NCI-H345 (cell line): ENCODE measurements around the gene SOX6.

Source experiments
- DNase-seq: peaks from one replicate; lab custom pipeline; 2025; lab: John Stamatoyannopoulos, UW

The SOX6 gene

DNA sequence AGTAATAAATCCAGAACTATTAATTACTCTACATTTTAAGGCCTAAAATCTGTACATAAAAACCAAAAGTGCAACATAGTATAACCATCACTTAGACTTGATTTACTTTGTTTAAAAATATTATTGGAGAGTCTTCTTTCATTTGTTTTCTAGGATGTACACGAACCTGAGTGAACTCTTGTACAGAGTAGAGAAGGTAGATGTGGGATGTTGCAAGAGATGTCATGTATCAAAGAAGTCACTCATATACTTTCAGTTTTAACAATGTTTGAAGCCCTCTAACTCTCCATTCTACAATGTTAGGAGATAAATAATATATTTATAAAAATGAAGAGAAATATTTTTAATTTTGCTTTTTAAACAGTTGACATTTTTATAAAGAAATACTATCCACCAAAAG lies 38.6 kb downstream of the SOX6 start:
- no peak for DNase-seq

DNA sequence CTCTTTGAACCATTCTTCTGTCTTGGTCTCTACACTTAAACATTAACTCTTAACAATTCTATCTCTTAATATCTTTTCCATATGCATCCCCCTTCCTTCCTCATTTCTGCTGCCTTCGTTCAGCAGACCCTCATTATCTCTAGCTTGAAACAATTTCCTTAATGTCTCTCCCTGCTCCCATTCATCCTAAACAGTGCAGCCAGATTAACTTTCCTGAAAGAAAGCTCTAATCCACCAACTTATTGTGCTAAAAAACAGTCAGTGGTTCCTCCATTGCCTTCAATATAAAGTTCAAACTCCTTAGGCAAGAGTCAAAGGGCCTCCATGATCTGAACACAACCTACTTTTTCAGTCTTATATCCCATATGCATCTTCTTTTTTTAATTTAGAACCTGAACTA lies 42.5 kb downstream of the SOX6 start:
- DNase-seq = no peak

DNA sequence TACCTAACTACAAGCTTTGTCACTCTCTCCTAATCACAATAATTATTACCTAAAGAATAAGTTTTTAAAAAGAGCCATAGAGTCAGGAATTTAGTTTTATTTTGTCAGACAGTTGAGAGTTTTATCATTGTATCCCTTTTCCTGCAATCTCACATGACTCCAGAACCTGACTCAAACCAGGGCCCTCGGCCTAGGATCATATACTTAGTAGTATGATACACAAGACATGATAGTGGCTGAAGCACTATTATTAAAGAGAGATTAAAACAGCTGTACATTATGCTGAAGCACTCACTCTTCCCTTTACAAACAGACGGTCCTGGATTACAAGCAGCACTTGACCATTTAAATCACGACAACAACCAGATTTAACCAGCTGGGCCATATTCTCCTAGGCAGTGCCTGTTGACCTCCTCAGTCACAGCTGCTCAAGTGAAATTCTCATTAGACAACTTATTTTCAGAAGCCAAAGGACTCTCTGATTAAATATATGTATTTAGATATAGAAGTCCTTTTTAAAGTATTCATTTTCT lies 44.0 kb downstream of the SOX6 start:
- DNase-seq = peak; percentile 32

DNA sequence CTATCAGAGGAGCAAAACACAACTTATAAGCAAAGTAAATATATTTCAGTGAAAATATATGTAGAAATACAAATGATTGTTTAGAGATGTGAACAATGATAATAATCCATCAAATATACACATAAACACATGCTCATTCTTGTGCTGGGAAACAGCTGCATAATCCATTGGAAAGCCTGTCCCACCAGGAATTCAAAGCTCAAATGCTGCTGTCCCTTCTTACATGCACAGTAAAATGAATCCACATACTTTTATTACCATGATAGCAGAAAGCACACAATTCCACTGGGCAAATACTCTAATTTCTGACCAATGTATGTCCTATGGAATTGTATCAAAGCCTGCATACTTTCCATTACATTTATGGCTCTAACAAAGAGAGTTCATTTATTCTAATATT lies 44.5 kb downstream of the SOX6 start:
- no peak for DNase-seq

DNA sequence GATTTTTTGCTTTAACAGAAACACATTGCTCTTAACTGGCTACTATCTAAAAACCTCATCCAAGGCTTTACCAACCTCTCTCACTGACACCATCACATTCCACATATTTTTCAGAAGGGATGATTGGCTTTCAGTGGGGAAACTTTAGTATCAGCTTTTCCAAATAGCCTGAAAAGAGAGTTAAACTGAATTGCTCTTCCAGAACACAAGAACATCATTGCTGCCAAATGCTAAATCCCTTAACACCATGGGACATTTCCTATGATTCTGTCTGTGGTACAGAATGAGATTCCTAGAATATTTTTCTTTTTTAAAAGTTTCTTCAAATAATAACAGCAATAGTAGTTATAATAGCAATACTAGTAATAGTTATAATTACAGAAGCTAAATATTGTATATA lies 45.4 kb downstream of the SOX6 start:
- DNase-seq = no peak

DNA sequence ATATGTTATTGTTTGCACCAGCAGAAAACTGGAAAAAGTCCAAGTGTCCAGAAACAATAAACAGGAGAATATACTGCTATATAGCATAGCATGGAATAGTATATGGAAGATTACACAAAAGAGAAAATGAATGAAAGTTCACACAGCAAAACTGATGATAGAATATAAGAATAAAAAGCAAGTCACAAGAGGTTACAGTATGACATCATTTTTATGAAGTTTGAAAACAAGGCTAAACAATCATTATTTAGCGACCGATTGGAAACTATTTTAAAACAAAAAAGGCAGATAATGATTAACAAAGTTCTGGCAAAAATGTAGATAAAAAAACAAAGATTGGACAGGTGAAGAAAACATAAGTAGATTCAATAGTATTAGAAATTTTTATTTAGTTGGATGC lies 47.1 kb downstream of the SOX6 start:
- DNase-seq = no peak

DNA sequence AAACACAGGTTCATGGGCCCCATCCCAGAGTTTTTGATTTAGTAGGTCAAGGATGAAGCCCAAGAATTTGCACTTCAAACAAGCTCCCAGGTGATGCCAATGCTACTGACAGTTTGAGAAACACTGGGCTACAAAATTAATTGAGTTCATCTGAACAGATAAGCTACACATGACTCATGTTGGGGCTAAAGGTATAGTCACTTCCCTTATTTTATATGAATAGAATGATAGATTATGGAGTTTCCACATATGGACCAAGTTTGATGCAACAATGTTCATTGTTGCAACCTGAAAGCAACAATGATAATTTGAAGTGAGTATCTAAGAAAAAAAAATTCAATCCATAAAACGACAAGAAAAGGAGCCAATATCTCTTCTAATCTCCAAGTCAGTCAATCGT lies 54.9 kb downstream of the SOX6 start:
- DNase-seq = no peak

DNA sequence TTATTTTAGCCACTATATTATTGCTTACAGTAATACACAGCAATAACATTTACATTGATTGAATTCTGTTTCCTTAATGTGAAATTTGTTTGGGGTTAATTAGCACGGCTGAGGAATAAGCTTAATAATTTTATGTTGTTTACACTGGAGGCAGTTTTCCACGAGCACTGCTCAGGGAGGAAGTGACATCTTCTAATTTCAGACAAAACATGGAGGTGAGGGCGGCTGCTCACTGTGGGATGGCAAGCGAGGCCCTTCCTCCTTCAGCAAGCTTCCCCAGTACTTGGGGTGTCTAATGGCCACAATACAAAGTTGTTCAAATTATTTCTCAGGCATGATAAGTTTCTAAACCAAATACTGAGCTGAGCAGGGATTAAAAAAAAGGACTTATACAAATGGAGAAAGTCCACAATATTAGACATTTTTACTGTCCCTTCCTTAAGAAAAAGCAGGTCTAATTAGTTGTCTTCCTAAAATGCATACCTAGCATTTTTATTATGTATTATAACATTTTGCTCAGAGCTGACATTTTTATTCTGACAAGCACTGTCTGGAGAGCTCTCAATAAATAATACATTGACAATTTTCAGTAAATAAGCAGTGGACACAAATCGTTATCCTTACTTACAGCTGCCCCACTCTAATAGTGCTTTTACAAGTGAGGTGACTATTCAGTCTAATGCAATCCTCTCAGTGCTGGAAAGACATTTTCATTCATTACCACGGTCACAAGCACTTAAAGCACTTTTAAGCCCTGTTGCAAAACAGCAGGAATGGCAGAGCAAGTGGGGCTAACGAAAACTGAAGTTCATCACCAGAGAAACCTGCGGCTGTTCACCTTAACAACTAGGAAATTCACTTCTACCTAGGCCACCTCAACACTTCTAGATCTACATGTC lies 56.2 kb downstream of the SOX6 start:
- peak; percentile 66 for DNase-seq

DNA sequence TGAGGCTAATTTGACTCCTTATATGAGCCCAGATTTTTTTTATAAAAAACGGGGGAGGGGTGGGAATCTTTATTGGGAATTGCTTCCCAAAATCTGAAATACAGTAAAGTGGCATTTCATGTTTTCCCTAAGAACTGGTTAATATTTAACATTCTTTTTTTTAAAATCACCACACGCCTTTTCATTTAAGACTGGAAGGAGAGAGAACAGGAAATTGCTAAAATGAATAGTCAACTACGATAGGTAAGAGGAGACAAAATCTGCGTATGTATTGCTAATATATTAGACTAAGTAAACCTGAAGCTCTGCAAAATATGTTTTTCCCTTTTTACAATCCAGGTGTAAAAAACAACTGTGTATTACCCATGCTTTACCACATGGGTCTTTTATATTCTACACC lies 57.0 kb downstream of the SOX6 start:
- no peak for DNase-seq

DNA sequence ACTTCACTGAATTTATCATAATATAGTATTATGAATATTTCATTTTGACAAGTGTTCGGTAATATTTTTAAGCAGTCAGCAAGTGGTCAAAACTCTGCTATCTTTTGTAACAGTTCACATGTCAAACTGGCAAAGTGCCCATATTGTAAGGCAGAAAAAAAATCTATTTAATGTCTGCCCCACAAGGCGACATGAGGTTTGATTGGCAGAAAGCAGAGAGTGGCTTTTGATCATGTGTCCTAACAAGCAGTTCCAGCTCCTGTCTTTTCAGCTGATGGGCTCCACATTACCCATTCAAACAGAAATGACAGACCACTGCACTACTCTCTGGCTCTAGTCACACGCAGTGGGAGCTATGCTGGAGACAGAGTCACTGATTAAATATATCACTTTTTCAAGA lies 59.0 kb downstream of the SOX6 start:
- peak; percentile 16 for DNase-seq

DNA sequence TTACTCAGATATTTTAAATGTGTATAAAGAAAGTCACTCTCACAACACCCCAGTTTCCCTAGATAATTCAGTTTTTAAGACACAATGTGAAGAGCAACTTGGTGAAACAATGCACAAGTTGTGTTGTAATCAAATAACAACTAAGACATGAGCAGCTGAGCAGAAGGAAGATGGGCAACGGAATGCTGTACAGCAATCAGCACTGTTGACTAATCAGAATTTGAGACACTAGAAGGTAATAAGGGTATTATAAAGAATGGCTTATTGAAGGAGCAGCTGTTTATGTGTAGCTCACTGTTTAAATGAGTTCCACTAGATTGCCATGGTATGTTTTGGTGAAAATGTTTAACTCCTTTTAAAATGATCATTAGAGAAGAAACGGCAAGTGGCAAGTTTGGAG lies 60.1 kb downstream of the SOX6 start:
- DNase-seq = no peak

DNA sequence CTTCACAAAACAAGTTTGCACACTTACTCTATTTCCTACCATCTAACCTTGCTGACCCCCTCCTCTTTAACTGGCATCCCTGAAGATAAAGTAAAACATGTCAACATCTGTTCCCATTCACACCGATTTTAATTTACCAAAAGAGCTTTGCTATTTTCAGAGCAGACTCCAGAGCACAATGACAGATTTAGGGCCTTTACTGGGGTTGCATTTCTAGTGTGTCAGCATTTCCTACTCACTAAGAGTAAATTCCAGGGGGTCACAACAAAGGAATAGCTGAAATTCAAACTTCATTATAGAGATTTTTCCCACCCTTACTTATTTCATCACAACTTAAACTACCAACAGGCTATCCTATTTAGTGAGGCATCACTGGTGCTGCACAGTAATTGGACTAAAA lies 60.8 kb downstream of the SOX6 start:
- no peak for DNase-seq

DNA sequence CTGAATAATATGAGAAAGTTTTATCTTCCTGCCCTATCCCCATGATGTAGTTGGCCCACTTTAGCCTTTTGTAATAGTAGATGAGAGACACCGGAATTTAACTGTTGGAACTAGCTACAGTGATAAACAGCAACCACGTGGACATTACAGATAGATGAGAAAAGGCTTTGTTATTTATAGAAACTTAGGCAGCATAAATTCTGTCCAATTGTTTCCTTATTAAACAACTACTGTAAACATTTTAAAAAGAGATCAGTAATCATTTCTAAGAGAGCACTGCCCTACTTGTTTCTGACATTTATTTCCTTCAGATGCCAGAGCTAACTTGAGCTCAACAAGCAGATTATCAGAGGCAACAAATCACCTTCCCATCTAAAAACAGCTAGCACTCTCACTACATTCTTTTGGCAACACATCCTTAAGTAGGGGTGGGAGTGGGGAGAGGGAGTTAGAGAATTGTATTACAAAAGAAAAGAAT lies 63.1 kb downstream of the SOX6 start:
- no peak for DNase-seq

DNA sequence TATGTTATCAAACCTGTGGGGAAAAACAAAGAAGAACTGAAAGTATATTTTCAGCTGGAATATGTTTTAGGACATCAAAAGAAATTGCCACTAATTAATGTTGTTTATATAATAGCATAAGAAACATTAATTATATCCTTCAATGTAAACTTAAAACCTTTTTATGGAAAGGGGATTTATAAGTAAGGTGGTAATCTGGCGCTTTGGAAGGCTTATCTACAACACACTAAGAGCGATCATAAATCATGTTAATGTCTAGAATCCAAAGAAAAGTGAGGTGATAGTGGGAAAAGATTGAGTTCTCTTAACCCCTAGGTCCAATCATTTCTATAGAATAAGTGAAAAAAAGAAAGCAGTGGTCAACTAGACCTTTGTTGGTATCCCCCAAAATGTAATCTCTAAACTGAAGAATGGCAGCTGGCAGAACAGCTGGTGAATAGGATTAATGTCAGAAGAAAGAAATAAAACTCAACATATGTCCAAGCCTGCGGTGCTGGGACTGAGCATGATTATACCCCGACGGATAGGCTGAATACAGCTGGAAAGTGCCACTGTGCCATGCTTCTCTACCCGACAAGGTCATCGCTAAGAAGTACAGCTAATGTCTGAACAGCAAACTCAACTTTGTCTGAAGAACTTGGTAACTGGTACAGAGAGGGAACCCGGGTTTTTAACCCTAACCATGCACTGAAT lies 64.0 kb downstream of the SOX6 start:
- DNase-seq = no peak

DNA sequence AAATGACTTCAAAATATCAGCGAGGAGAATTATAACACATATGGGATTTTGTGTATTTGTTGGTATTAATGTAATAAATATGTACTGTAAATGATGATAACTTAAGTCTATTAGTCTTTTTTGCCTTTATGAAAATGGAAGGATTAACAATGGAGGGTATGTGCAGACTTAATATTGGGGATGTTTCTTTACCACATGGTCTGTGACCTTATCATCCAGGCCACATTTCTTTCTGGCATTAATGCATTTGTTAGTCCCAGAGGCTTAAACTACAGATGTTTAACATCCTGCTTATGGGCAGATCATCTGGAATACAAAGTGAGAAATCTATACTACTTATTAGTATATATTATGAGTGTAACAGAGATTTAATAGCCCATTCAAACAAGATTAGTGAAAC lies 64.6 kb downstream of the SOX6 start:
- no peak for DNase-seq

DNA sequence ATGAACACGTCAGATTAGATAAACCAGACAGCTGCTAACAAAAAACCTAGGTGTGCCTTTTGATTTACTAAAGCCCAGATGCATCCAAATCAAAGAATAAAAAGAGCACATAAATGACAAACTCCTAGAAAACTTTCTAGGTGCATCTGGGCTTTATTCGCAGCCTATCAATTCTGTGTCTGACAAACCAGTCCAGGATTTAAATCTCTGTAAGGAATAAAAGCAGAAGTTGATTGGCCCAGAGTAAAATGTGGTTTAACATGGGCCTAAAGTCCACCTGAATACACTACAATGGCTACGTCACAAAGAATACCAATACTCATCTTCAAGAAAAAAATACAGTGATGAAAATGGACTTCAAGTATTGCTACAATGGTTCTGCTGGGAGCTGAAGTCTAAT lies 66.8 kb downstream of the SOX6 start:
- DNase-seq = no peak

DNA sequence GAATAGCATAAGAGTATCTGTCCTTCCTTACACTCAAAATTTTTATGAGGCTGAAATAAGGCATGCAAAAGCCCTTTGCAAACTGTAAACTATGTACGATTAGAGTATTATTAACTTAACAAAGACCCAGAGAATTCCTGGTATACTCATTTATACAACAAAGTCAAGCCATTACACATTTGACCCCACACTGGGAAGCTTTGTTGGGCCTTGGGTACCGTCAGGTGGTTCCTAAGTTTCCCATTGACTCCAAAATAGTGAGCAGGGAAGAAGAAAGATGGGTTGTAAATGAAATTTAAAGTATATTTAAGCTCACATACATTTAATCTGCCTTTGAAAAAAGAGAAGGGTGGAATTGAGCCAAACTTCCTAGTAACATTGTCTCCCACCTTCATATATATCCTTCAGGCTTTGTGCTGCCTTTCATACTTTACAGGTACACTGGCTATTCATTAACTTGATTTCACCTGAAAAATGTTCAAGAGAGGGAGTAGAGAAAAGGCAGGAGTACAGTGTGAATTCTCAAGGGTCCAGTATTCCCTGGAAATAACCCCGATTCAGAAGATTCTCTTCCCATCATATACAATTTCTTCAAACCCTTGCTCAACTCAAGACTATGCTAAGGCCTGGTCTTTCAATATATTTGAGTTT lies 68.6 kb downstream of the SOX6 start:
- no peak for DNase-seq

DNA sequence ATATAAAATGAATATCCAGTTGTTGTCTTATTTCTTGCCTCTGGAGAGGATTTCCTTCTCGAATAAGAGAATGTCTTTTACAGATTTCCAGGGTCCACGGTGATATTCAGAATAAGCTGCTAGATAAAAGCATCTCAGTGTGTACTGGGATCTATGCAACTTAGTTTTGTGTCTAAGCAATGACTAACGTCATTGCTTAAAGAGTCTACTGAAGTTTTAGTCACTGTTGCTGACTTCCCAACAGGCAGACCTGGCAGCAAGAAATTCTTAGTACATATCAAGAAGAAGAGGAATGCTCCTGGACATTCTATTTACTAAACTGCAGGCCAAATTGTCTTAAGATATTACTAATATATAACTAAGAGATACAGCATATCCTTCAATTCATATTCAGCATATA lies 70.3 kb downstream of the SOX6 start:
- no peak for DNase-seq

DNA sequence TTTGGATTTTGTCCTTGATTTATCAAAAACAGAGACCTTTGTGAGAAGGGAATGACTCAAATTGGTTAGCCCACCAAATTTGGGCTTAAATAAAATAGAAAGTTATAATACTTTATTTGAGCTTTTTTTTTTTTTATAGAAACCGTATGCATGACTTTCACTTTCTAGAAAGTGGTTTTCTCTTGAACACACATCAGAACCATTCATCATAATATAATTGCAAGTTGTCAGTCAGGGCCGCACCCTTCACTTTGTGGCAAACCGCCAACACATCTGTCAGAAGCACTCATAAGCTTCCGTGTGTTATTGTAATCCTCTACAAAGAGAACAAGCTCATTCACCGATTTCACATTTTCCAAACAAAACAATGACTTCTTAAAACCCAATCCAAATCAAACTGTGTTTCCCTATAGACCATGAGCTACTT lies 76.1 kb downstream of the SOX6 start:
- peak; percentile 81 for DNase-seq

DNA sequence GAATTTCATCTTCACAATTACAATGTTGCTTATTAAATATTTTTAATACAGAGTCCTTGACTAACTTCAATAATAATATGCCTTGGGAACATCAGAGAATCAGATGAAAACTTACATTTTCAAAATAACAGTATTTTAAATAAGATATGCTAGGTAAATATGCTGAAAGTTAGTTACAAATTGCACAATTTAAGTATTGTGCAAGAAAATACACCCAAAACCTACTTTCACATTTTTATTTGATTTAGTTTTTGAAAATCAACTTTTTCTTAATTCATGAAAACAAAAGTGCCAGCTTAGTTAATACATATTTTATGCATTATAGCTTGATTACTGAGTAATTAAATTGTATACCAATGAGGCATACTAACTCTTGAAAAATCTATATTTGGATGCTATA lies 76.8 kb downstream of the SOX6 start:
- no peak for DNase-seq

DNA sequence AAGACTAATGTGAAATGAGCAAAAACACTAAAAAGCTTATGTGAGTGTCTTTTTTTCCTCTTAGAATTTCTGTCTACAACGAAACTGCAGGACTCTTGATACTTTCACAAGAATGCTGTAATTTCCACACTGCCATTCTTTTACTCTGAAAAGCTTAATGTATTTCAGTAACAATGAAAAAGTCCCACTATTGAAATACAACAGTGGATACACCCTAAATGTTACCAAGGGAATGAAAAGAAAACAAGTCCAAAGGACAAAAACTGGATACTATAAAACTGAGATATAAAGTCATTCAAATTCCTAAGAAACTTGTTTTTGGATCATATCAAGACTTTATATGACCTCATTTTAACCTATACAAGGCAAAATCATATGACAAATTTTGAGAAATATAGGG lies 77.4 kb downstream of the SOX6 start:
- no peak for DNase-seq

DNA sequence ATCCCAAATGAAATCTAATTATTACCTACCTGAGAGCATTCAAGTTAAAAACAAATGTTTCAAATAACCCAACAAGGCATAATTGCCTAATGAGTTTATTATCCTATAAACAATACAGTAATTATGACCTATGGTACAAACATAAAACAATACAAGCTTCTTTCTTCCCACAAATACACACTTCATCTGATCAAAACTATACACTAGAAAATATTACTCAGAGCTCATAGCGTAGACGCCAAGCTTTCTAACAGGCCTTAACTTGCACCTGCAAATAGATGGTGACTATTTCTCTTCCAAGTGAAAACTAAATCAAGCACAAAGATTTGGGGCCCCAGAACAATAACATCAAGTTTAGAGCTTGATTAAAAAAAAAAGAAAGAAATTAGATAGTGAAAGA lies 78.1 kb downstream of the SOX6 start:
- no peak for DNase-seq

DNA sequence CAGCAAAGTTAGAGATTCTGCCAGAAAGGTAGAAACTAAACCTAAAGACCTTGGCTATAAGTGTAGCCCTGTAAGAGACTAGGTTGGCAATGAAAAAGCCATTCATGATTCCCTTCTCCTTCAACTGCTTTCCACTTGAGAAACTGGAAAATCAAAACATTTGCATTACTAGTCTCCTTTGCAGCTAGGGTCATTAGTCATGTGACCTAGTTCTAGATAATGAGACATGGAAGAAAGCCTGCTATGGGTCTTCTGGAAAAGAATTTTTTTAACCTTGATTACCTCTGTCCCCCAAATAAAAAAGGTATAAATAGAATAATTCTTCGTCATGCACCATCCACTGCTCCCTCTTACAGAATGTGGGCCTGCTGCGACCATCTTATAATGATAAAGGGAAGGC lies 80.1 kb downstream of the SOX6 start:
- DNase-seq = no peak
